NCI-H2196 (cell line): ENCODE data around the gene C14orf180.

Experiments used
- DNase-seq: peaks from one replicate; lab custom pipeline; 2025; ENCODE audit not compliant: unreplicated experiment; lab: John Stamatoyannopoulos, UW

C14orf180 gene

GRCh38 chr14:104592292-104592672 lies 12.7 kb downstream of the C14orf180 start:
- DNase-seq = no peak

GRCh38 chr14:104592785-104593184 lies 13.2 kb downstream of the C14orf180 start:
- DNase-seq = no peak

- no peak for DNase-seq
Measured at GRCh38 chr14:104593241-104593701, 13.7 kb downstream of the C14orf180 start.

- DNase-seq = no peak
Measured at GRCh38 chr14:104593710-104594136, 14.2 kb downstream of the C14orf180 start.

GRCh38 chr14:104594310-104595046 lies 14.9 kb downstream of the C14orf180 start:
- no peak for DNase-seq

GRCh38 chr14:104595116-104595675 lies 15.6 kb downstream of the C14orf180 start:
- DNase-seq = no peak

GRCh38 chr14:104595911-104596450 lies 16.4 kb downstream of the C14orf180 start:
- no peak for DNase-seq

- DNase-seq = no peak
Measured at GRCh38 chr14:104596451-104596918, 16.9 kb downstream of the C14orf180 start.

- no peak for DNase-seq
Measured at GRCh38 chr14:104596927-104597351, 17.4 kb downstream of the C14orf180 start.

- no peak for DNase-seq
Measured at GRCh38 chr14:104597576-104597975, 18.0 kb downstream of the C14orf180 start.

GRCh38 chr14:104598039-104598909 lies 18.7 kb downstream of the C14orf180 start:
- DNase-seq = peak; percentile 54

- no peak for DNase-seq
Measured at GRCh38 chr14:104598910-104599273, 19.3 kb downstream of the C14orf180 start.

- no peak for DNase-seq
Measured at GRCh38 chr14:104599446-104599845, 19.9 kb downstream of the C14orf180 start.

- DNase-seq = peak; percentile 8
Measured at GRCh38 chr14:104600141-104600643, 20.6 kb downstream of the C14orf180 start.

GRCh38 chr14:104600805-104601204 lies 21.2 kb downstream of the C14orf180 start:
- no peak for DNase-seq

GRCh38 chr14:104601786-104602185 lies 22.2 kb downstream of the C14orf180 start:
- peak; percentile 5 for DNase-seq

GRCh38 chr14:104602315-104602932 lies 22.9 kb downstream of the C14orf180 start:
- no peak for DNase-seq

- DNase-seq = no peak
Measured at GRCh38 chr14:104602933-104603325, 23.4 kb downstream of the C14orf180 start.

- no peak for DNase-seq
Measured at GRCh38 chr14:104603711-104604401, 24.3 kb downstream of the C14orf180 start.
